H9 (cell line): ENCODE data around the gene TUBGCP5. TPM values are rescaled to one million over a fixed set of nuclear protein-coding genes. Genes with fewer than 3 reads are reported as not detected.

Experiments
- DNase-seq: peaks from one replicate; pipeline ENCODE4 v3.0.0-alpha.2; 2017
- H2AFZ ChIP-seq: one replicate; pipeline ENCODE4 v1.6.1; 2013; ENCODE audit warnings: mild to moderate bottlenecking, low read length, control low read depth, moderate library complexity
- H2AK5ac ChIP-seq: 2 replicates; pipeline ENCODE4 v1.6.1; 2013; ENCODE audit warnings: low read length, control low read depth, mixed read lengths; ENCODE audit not compliant: insufficient read length
- H2BK120ac ChIP-seq: one replicate; pipeline ENCODE4 v1.6.1; 2013; ENCODE audit warnings: low read depth, mild to moderate bottlenecking, low read length, control low read depth, inconsistent platforms; ENCODE audit not compliant: poor library complexity, severe bottlenecking
- H2BK12ac ChIP-seq: 2 replicates; pipeline ENCODE4 v1.6.1; 2013; ENCODE audit warnings: low read length, control low read depth, mixed read lengths, low read depth; ENCODE audit not compliant: insufficient read length
- H2BK15ac ChIP-seq: 2 replicates; pipeline ENCODE4 v1.6.1; 2013; ENCODE audit warnings: low read depth, low read length, control low read depth
- H2BK20ac ChIP-seq: one replicate; pipeline ENCODE4 v1.6.1; 2013; ENCODE audit warnings: low read depth, mild to moderate bottlenecking, low read length, control low read depth, inconsistent platforms; ENCODE audit not compliant: poor library complexity, severe bottlenecking
- H2BK5ac ChIP-seq: 2 replicates; pipeline ENCODE4 v1.6.1; 2013; ENCODE audit warnings: low read length, control low read depth, mixed read lengths; ENCODE audit not compliant: insufficient read length
- H3K14ac ChIP-seq: 2 replicates; pipeline ENCODE4 v1.6.1; 2013; ENCODE audit warnings: low read length, control low read depth; ENCODE audit not compliant: insufficient read depth
- H3K18ac ChIP-seq: 2 replicates; pipeline ENCODE4 v1.6.1; 2013; ENCODE audit warnings: low read depth, mild to moderate bottlenecking, mixed read lengths, low read length, control low read depth; ENCODE audit not compliant: insufficient read length
- H3K23ac ChIP-seq: 2 replicates; pipeline ENCODE4 v1.6.1; 2013; ENCODE audit warnings: low read length, control low read depth, mixed read lengths, low read depth; ENCODE audit not compliant: insufficient read length
- H3K23me2 ChIP-seq: 2 replicates; pipeline ENCODE4 v1.6.1; 2013; ENCODE audit warnings: low read depth, mild to moderate bottlenecking, mixed read lengths, low read length, control low read depth; ENCODE audit not compliant: insufficient read length, poor library complexity, severe bottlenecking
- H3K27ac ChIP-seq: 2 replicates; pipeline ENCODE4 v1.5.1; 2013; ENCODE audit warnings: low read length, control low read depth, mixed read lengths, low read depth; ENCODE audit not compliant: insufficient read length
- H3K27me3 ChIP-seq: 2 replicates; pipeline ENCODE4 v1.6.1; 2013; ENCODE audit warnings: low read length, control low read depth, inconsistent platforms; ENCODE audit not compliant: insufficient read depth
- H3K4ac ChIP-seq: 2 replicates; pipeline ENCODE4 v1.6.1; 2013; ENCODE audit warnings: low read depth, mild to moderate bottlenecking, control low read depth, inconsistent platforms, low read length, moderate library complexity
- H3K4me1 ChIP-seq: 2 replicates; pipeline ENCODE4 v1.6.1; 2013; ENCODE audit warnings: low read length, control low read depth, inconsistent platforms; ENCODE audit not compliant: insufficient read depth
- H3K4me2 ChIP-seq: 2 replicates; pipeline ENCODE4 v1.6.1; 2013; ENCODE audit warnings: low read length, control low read depth, mixed read lengths; ENCODE audit not compliant: insufficient read length, insufficient read depth
- H3K56ac ChIP-seq: 2 replicates; pipeline ENCODE4 v1.6.1; 2013; ENCODE audit warnings: low read depth, mild to moderate bottlenecking, mixed read lengths, low read length, control low read depth; ENCODE audit not compliant: insufficient read length
- H3K79me1 ChIP-seq: 2 replicates; pipeline ENCODE4 v1.6.1; 2013; ENCODE audit warnings: low read depth, mild to moderate bottlenecking, moderate library complexity, low read length, control low read depth, inconsistent platforms; ENCODE audit not compliant: insufficient read depth, poor library complexity, severe bottlenecking
- H3K79me2 ChIP-seq: 2 replicates; pipeline ENCODE4 v1.6.1; 2013; ENCODE audit warnings: low read length, control low read depth, inconsistent platforms; ENCODE audit not compliant: insufficient read depth
- H3K9ac ChIP-seq: 2 replicates; pipeline ENCODE4 v1.6.1; 2013; ENCODE audit warnings: low read length, control low read depth, mixed read lengths; ENCODE audit not compliant: insufficient read length; ENCODE audit errors: extremely low read depth
- H3K9me3 ChIP-seq: one replicate; pipeline ENCODE4 v1.6.1; 2013; ENCODE audit warnings: low read depth, low read length, inconsistent platforms; ENCODE audit not compliant: control insufficient read depth
- H3T11ph ChIP-seq: one replicate; pipeline ENCODE4 v1.6.1; 2013; ENCODE audit warnings: mild to moderate bottlenecking, low read length, control low read depth, inconsistent platforms
- H4K20me1 ChIP-seq: one replicate; pipeline ENCODE4 v1.6.1; 2013; ENCODE audit not compliant: control insufficient read depth, insufficient read length, insufficient read depth
- H4K5ac ChIP-seq: 2 replicates; pipeline ENCODE4 v1.6.1; 2013; ENCODE audit warnings: low read depth, mild to moderate bottlenecking, mixed read lengths, low read length, control low read depth; ENCODE audit not compliant: insufficient read length
- H4K8ac ChIP-seq: replicated peaks from 2 replicates; pipeline ENCODE4 v1.6.1; 2013; ENCODE audit warnings: low read length, control low read depth, mixed read lengths, low read depth; ENCODE audit not compliant: insufficient read length
- H4K91ac ChIP-seq: 2 replicates; pipeline ENCODE4 v1.6.1; 2013; ENCODE audit warnings: low read depth, mild to moderate bottlenecking, moderate library complexity, mixed read lengths, low read length, control low read depth; ENCODE audit not compliant: insufficient read length
- H3K27ac Mint-ChIP-seq, 3 experiments: 2 replicates in 2 of 3; 3 replicates in 1 of 3; pipeline ENCODE4 v1.8.0; 2020 to 2021; ENCODE audit warnings: mixed read lengths in 3 of 3, mild to moderate bottlenecking in 1 of 3, moderate library complexity in 1 of 3
- H3K27me3 Mint-ChIP-seq: 2 replicates; pipeline ENCODE4 v1.8.0; 2021; ENCODE audit warnings: low read depth, mild to moderate bottlenecking, moderate library complexity, mixed read lengths
- H3K36me3 Mint-ChIP-seq, 3 experiments: 2 replicates in 2 of 3; 3 replicates in 1 of 3; pipeline ENCODE4 v1.8.0; 2020 to 2021; ENCODE audit warnings: low read depth in 3 of 3, mixed read lengths in 3 of 3; ENCODE audit not compliant: insufficient read depth in 1 of 3
- H3K4me1 Mint-ChIP-seq, 2 experiments: 2 replicates each; pipeline ENCODE4 v1.8.0; 2020; ENCODE audit warnings: mixed read lengths in 2 of 2
- H3K4me3 Mint-ChIP-seq, 2 experiments: 2 replicates in 1 of 2; 3 replicates in 1 of 2; pipeline ENCODE4 v1.8.0; 2020 to 2021; ENCODE audit warnings: mild to moderate bottlenecking in 2 of 2, mixed read lengths in 2 of 2, moderate library complexity in 1 of 2
- H3K9me3 Mint-ChIP-seq, 2 experiments: 2 replicates in 1 of 2; 3 replicates in 1 of 2; pipeline ENCODE4 v1.8.0; 2020; ENCODE audit warnings: mild to moderate bottlenecking in 2 of 2, mixed read lengths in 2 of 2, moderate library complexity in 1 of 2
- WGBS: extraction: QIAGEN DNeasy Blood & Tissue Kit; methylation state at CpG from one replicate; pipeline ENCODE4 v1.1.7; 2013; ENCODE audit warnings: missing lambda C conversion rate, low lambda C conversion rate, mixed read lengths; ENCODE audit not compliant: insufficient read length; ENCODE audit errors: extremely low coverage; 5-methylcytosine and 5-hydroxymethylcytosine counted together
- total RNA-seq: library from RNA; stranded (reverse); gene quantifications from 2 replicates; pipeline ENCODE4 v1.2.1, GENCODE V29; 2021
- TF ChIP-seq, protein P1 (sequence below): fragments of 200-600 bp; sonication (generic); conservative IDR thresholded peaks from 3 replicates; pipeline ENCODE4 v1.8.0; 2021; ENCODE audit warnings: antibody characterized with exemption, mild to moderate bottlenecking

Gene TUBGCP5
- total RNA-seq, 1 experiment from 2014 or later = 15.3 TPM

DNA sequence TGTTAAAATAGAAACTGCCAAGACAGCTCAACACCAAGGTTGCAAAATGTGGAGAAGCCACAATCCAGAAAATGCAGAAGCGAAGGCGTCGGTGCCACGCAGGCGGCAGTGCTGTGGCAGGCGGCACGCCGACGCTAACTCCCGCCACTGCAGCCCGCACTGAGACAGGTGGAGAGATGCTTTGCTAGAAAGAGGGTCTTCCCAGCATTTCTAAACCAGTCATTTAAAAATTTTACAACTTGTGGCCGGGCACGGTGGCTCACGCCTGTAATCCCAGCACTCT lies 82.5 kb downstream of the TUBGCP5 start:
- no peak overlapping the region for H4K8ac ChIP-seq
- no peak overlapping the region for H2BK5ac ChIP-seq
- no peak overlapping the region for H2BK12ac ChIP-seq
- no peak overlapping the region for H2BK20ac ChIP-seq
- H3K4me3 Mint-ChIP-seq = no peak overlapping the region
- no peak overlapping the region for H2BK120ac ChIP-seq
- no peak overlapping the region for H4K5ac ChIP-seq
- no peak overlapping the region for H2AK5ac ChIP-seq
- no peaks in the 10 kb centered on the region for H3K23me2 ChIP-seq
- no peaks in the 10 kb centered on the region; the same call in 1 of the 2 replicates for H3K4me1 ChIP-seq
- peaks cover 0 to 2% (median 0%) of the 10 kb centered on the region in 3 experiments; a peak in 1 of 7 replicates for H3K36me3 Mint-ChIP-seq
- WGBS = no CpG with 5 or more reads among the region's 14 CpGs
- peaks cover 6% of the 10 kb centered on the region; the same call in 1 of the 2 replicates for H3K27me3 ChIP-seq
- peaks cover 63% of the 10 kb centered on the region for H3K27me3 Mint-ChIP-seq
- no peak overlapping the region for H2BK15ac ChIP-seq
- H3K79me1 ChIP-seq = no peaks in the 10 kb centered on the region
- no peak overlapping the region for H3K9ac ChIP-seq
- H3K18ac ChIP-seq = no peak overlapping the region
- no peak overlapping the region for H2AFZ ChIP-seq
- H3K9me3 ChIP-seq = no peaks in the 10 kb centered on the region
- H3K27ac Mint-ChIP-seq = no peak overlapping the region
- H3K23ac ChIP-seq = no peak overlapping the region
- no peak overlapping the region for H3K27ac ChIP-seq
- H3K4me2 ChIP-seq = no peak overlapping the region
- H3K9me3 Mint-ChIP-seq = peaks cover 0 to 3% of the 10 kb centered on the region in 2 experiments; a peak in 1 of 5 replicates
- TF ChIP-seq, protein P1, sequence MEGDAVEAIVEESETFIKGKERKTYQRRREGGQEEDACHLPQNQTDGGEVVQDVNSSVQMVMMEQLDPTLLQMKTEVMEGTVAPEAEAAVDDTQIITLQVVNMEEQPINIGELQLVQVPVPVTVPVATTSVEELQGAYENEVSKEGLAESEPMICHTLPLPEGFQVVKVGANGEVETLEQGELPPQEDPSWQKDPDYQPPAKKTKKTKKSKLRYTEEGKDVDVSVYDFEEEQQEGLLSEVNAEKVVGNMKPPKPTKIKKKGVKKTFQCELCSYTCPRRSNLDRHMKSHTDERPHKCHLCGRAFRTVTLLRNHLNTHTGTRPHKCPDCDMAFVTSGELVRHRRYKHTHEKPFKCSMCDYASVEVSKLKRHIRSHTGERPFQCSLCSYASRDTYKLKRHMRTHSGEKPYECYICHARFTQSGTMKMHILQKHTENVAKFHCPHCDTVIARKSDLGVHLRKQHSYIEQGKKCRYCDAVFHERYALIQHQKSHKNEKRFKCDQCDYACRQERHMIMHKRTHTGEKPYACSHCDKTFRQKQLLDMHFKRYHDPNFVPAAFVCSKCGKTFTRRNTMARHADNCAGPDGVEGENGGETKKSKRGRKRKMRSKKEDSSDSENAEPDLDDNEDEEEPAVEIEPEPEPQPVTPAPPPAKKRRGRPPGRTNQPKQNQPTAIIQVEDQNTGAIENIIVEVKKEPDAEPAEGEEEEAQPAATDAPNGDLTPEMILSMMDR = no peak
- H3K4me1 Mint-ChIP-seq = peaks cover 21 to 29% of the 10 kb centered on the region in 2 experiments
- H4K91ac ChIP-seq = no peak overlapping the region
- H3K56ac ChIP-seq = no peak overlapping the region
- H4K20me1 ChIP-seq = no peaks in the 10 kb centered on the region
- no peak for DNase-seq
- no peaks in the 10 kb centered on the region; the same call in 1 of the 2 replicates for H3K79me2 ChIP-seq
- H3K14ac ChIP-seq = no peak overlapping the region
- no peak overlapping the region for H3T11ph ChIP-seq
- no peak overlapping the region for H3K4ac ChIP-seq
